Measurements from ENCODE around the gene OR6S1.

The OR6S1 gene

GRCh38 chr14:20641591-20641990, at the start of gene OR6S1:
Gene OR6S1, minus strand, starts transcription at chr14:20641691. Its CDS starts 0 bp downstream, at chr14:20641691.
- DNase-seq, result no peak

DNA sequence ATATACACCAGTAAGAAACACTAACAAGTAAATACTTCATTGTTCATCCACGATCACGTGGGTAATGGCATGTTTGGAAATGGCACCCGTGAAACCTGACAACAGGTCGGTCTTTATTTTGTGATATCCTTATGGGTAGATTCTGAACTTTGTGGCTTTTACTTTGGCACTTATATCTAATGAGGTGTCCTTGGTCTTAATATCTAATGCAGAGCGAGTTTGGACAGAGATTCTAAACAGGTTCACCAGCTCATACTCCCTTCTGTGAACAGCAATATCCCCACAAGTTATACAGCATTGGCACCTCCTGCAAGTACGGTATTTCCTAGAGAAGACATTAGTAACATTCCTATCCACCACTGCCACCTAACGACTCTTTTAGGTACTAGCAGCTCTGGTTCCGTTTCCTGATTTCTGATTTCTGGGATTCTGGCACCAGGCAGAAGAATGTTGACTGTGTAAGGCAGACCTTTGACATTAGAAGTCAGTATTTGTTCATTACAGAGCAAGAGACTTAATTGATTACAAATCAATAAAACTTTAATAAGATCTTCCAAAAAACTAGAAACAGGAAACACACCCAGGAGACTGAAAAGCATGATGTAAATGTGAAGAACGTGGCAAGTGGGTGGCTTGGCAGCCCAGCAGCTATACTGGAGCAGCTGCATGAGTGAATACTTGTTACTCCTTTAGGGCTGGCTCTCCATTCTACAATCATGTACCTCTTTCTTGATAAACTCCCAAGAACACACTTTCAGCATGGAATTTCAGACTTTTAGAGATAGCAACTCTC, 49.6 kb upstream of the OR6S1 start:
- DNase-seq, result no peak

DNA sequence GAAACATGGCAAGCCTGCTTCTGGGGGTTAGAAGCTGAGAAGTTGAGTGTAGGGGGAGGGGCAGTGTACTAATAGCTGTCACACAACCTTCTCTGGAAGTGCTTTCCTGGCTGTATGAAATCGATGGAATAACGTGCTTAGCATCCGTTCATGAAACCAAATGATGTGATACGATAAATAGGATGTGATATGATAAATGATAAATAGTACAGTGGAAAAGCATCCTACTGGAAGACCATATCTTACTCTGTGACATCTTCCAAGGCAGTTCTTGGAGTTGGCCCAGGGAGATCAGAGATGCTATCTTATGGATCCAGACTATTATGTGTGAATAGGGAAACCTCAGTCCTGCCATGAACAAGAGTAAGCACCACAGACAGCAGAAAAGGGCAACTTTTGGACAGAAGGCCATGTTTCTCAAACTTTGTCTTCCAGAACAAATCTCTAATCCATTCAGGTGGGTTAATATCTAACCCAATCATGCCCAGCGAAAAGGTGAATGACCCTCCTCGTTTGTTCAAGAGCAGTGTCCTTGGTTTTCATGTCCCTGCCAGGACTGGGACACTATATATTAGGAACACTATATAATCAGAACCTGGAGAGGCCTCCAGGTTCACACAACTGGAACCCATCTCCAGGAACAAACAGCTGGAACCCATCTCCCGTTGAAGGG, 46.8 kb upstream of the OR6S1 start, which contains the start of gene ANG:
TSS of gene ANG (plus strand) at position 598 of the 673 bp plus-strand sequence. CDS start 4,801 bp downstream, outside the sequence.
- no peak for DNase-seq

DNA sequence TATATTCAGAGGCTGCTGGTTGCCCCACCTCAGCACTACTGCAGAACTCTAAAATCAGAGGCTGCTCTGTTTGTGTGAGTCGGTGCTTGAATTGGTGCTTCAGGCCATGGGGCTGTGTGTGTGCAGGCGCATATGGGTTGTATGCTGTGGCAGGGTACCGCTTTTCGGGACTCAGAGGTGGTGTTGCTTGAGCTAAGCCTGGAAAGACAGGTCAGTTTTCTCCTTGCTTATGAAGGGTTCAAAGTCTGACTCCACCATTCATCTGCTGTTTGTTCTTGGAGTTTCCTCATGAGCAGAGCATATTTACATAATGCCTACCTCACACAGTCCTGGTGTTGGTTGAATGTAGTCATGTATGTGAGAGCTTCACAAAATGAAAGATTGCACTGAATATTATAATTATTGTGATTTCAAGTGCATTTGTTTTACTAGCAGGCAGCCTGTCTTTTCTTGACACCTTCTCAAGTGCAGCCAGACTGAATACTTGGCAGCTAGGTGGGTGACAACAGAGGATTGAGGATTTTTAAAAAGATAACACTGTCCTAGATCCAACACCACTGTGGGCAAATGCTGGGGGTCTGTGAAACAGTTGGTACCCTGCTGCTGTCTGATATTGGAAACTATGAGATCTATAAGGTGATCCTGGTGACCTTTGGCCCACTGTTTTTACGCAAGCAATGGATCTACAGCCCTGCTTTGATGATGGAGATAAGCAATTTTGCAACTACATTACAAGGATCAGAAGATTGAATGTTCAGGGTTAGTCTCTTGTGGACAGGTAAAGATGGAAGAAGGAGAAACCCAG, 46.1 kb upstream of the OR6S1 start:
- no peak for DNase-seq

DNA sequence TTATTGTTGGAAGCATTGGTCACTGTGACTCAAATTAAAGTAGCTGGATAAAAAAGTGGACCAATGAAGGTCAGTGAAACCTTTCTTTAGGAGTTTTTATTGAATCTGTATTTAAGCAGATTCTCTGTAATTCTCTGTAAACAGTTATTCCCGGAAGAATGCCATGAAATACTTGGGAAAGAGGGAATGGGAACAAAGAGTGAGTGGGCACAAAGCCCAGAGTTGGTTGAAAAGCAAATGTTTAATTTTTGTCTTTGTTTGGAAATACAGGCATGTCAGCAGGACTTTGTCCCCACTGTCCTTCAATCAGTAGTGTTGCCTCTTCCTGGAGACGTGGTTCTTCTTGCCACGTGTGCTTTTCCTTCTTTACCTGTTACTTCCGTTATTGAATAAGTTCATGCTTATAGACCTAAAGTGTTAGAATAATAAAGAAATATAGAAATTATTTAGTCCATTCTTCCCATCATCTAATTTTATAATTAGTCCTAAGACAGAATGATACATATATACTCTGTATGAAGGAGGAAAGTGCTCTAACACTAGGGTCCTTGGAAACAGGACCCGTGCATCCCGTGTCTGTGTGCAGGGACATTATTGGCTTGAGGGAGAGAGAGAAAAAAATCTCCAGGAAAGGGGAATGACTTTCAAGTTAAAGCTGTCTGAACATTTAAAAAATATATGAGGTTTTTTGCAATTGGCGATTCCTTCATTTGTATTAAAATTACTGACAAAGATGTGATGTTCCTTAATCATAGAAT, 45.1 kb upstream of the OR6S1 start:
- no peak for DNase-seq

- DNase-seq, result no peak
Observed at GRCh38 chr14:20684662-20685456, 43.4 kb upstream of the OR6S1 start.

DNA sequence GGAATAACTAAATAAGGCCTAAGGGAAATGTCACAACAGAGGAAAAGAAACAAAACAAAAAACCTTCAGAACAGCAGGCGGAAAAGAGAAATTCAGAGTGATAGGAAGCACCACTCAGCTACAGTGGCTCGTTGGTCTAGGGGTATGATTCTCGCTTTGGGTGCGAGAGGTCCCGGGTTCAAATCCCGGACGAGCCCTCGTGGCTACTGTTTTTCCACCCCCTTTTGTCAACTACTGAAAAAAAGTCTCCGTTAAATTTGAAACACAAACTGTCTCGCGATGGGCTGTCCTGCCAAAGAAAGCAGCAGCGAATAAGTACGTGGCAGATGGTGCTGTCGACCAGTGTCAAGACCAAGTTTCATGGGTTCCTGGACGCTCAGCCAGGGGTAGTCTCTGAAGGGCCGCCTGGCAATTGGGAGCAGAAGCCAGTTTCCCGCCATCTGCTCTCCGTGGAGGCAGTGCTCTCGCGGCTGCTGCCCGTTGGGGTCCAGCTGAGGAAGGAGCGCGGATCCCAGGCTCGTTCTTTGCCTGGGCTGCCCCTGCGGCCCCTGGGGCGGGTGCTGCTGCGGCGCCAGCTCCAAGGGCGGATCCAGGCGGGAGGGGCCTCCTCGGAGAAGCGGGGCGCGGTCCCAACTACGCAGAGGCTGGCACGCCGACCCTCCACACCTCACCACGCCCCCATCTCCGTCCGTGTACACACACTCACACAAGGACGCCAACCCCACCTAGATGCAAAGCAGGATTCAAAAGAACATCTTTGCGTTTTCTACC, 42.6 kb upstream of the OR6S1 start, which contains the start of gene RNASE4:
TSS of gene RNASE4 (plus strand) at position 670 of the 771 bp plus-strand sequence. CDS start 14,812 bp downstream, outside the sequence.
- peak; percentile 63 to 72 (median 68) for DNase-seq

DNA sequence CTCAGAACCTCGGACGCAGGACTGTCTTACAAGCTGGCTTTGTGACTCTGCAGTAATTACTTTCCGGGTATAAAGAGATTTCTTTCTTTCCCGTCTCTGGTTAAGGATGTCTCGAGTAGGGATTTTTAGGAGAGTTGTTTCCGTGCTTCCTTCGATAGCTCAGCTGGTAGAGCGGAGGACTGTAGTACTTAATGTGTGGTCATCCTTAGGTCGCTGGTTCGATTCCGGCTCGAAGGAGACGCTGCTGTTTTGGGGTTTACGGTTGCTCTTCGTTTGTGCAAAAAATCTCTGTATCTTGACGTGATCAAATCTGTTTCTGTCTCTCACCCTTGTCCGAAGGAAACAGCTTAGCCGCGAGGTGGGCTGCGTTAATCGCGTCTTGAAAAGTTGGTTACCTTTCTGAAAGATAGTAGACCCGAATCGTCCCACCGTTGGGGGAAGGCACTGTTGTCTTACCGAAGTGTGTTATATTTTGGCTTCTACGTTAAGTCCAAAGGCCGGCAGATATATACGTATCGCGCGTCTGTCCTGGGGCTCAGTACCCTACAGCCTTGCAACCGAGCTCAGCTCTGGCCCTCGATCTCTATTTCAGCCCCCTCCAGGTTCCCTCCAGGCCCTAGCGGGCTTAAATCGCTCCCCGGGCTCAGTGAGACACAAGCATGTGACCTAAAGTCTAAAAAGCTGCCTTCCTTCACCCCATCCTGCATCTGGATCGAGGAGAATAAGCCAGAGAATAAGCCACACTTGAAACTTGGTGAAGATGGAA, 41.8 kb upstream of the OR6S1 start:
- peak; percentile 36 to 64 (median 53) for DNase-seq

DNA sequence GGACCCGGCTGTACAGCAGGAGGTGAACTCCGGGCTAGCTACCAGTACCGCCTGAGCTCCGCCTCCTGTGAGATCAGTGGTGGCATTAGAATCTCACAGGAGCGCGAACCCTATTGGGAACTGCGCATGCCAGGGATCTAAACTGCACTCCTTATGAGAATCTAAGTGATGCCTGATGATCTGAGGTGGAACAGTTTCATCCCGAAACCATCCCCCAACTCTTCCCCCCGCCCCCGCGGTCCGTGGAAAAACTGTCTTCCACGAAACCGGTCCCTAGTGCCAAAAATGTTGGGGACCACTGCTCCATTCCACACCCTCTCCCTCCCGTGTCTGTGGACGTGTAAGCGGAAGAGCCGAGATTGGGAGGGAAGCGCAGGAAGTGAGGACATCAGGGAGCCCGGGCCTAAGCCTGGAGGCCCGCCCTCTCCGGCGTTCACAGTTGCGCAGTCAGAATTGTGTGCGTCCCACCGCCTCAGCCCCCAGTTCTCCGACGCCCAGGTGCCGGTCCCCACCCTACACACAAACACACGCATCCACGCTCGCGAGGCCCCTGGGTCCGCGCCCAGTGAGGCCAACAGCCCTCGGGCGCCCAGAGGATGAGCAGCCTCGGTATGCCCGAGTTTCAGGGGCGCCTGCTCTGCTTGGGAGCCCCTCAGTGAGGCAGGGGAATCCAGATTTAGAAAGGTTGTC, 41.1 kb upstream of the OR6S1 start:
- DNase-seq, result peak; percentile 32 to 70 (median 58)

GRCh38 chr14:20682127-20682434, 40.6 kb upstream of the OR6S1 start:
- DNase-seq, result no peak

DNA sequence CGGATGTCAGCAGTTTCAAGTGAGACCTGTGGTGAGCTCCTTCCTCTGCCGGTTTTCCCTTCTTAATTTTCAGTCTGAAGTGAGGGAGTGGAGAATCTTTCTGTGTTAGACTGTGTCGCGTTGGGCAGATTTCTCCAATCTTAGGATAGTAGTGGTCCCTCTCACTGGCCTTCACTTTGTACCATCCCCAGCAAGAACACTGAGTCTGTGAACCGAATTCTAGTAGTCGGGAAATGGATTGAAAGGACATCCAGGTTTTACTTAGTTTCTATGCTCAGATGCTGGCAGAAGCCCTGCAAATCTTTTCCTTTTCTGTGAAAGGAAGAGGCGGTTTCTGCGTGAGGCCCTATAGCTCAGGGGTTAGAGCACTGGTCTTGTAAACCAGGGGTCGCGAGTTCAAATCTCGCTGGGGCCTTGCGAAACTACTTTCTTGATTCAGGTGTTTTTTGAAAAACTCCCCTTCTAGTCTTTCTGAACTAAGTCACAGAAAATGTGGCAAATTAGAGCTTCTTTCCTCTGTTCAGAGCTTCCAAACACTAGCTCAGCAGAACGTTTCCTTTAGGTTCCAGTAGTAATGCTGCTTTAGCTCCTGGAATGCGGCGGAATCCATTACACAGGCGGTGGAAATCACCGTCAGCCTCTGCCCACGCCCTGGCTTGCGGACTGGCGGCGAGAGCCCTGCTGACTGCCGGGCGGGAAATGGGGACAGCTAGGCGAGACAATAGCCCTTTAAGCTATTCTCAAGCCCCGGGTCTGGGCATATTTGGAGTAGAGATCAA, 40.0 kb upstream of the OR6S1 start:
- DNase-seq, result peak; percentile 62 to 78 (median 68)

DNA sequence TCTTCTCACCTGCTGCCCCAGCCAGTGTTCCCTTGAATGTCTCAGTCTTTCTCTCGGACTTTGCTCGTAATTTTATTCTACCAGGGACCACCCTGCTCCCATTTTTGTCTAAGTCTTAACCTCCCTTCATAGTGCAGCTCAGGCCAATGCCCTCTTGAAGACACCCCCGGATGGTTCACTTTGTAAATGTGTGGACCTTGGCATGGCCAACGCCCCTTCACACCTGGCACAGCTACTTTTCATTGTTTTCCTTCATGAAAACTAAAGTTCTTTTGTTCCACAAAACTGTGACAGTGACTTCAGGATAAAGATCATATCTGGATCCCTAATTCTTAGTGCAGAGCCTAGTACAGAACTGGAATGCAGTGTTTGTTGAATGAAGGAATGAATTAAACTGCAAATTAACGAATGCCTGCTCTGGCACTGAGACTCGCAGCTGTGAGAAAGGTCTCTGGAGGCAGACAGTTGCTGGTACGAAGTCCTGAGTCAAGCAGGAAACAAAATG, 39.4 kb upstream of the OR6S1 start:
- peak in 1 of 4 experiments; percentile 23 for DNase-seq

DNA sequence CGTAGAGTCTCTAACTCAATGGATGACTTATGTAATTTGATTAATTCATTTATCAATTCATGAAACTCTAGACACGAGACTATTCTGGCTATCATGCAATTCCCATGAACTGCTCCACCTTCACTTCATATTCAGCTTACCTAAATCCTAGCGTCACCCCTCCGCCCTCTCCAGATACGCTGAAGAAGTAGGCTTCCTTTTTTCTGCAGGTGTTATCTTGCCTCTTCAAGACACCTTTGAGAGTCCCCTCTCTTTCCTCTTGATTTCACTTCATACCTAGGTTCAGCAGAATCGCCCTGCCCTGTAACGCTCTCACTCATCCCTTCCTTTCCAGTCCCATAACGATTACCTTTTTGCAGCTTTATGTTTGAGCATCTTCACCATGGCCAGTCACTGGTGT, 38.9 kb upstream of the OR6S1 start:
- no peak for DNase-seq

DNA sequence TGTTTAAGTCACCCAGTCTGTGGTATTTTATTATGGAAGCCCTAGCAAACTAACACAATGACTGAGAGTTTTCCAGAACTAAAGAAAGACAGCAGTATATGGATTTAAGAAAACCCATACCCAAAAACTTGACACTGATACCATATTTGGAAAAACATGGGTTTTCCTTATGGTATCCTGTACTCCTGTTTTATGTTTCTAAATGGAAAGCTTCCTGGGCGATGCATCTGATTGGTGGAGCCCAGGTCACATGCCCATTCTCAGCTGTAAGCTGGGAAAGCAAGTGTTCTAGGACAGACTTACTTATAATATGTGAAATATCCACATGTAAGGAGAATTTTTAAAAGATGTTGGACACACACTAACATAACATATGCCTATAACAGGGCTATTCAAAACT, 38.4 kb upstream of the OR6S1 start:
- DNase-seq, result no peak

DNA sequence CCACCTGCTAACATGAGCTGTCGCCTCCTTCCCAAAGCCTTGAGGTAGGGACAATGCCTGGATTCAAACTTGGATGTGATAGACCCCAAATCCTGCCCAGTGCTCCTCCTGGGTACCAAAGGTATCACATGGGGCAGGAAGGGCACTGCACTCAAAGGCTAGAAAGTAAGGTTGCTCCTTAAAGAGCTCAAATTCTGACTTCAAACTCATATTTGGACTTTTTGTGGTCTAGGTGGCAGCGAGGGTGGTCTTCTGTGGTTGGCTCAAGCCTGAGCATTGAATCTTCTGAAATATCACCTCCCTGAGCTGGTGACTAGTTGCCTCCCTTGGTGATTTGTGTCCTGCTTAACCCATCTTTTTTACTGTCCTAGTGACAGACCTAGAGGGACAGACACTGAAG, 34.6 kb upstream of the OR6S1 start:
- DNase-seq, result no peak

GRCh38 chr14:20675669-20676068, 34.2 kb upstream of the OR6S1 start:
- DNase-seq, result no peak

- no peak for DNase-seq
Observed at GRCh38 chr14:20671597-20672283, 30.2 kb upstream of the OR6S1 start.

- no peak for DNase-seq
Observed at GRCh38 chr14:20668969-20669368, 27.5 kb upstream of the OR6S1 start.

Measured in activated naive CD4-positive, alpha-beta T cell (primary cell).